Measurements from ENCODE around the gene CEP162.
"Not testable (repeated sequence)": the region's sequence is repeated elsewhere in the genome, so short reads cannot be mapped to it uniquely, and the experiment has no call there.

The CEP162 gene

DNA sequence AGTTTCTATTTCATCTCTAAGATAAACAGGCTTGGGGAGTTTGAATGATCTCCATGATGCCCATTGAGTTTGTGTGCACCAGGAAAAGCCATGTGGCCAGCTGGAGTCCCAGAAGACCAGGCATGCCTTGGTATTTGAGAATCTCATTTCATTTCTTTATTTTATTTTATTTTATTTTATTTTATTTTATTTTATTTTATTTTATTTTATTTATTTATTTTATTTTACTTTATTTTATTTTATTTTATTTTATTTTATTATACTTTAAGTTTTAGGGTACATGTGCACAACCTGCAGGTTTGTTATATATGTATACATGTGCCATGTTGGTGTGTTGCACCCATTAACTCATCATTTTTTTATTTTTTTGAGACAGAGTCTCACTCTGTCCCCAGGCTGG, 142.7 kb downstream of the CEP162 start:
- not testable (repeated sequence) for DNase-seq

DNA sequence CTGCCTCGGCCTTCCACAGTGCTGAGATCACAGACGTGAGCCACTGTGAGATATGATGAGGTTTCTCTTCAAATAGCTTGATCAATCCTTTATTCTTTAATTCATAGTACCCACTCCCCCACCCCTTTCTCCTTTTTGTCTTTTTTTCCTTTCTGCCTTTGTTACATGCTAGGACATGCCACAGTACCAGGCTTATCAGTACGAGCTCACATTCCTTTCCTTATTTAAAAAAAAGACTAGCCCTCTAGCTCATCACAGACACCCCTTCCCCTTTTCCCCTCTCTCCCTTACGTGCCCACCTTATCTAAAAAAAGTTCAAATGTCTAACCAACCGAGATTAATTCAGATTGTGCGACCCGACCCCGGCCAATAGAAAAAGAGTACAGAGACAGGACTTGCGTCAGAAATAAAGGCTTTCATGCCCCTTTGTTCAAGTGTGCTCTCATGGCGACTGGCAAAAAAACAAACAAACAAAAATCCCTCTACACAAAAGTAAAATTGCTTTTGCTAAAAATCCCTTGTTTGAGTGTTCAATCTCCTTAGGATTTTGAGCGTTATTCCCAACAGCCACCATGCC, 144.7 kb downstream of the CEP162 start:
- DNase-seq: peak; percentile 16

- no peak for DNase-seq
Observed at GRCh38 chr6:84081222-84081621, 146.2 kb downstream of the CEP162 start.

DNA sequence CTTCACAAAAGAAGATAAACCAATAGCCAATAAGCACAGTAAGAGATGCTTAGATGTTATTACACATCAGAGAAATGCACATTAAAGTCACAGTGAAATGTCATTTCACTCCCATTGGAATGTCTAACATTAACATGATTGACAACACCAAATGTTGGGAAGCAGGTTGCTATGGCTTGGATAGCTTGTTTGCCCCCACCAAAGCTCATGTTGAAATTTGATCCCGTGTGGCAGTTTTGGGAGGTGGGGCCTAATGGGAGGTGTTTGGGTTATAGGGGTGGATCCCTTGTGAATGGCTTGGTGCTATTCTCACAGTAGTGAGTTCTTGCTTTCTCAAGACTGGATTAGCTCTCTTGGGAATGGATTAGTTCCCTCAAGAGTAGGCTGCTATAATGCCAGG, 149.1 kb downstream of the CEP162 start:
- no peak for DNase-seq

- no peak for DNase-seq
Observed at GRCh38 chr6:84077645-84078044, 149.8 kb downstream of the CEP162 start.

DNA sequence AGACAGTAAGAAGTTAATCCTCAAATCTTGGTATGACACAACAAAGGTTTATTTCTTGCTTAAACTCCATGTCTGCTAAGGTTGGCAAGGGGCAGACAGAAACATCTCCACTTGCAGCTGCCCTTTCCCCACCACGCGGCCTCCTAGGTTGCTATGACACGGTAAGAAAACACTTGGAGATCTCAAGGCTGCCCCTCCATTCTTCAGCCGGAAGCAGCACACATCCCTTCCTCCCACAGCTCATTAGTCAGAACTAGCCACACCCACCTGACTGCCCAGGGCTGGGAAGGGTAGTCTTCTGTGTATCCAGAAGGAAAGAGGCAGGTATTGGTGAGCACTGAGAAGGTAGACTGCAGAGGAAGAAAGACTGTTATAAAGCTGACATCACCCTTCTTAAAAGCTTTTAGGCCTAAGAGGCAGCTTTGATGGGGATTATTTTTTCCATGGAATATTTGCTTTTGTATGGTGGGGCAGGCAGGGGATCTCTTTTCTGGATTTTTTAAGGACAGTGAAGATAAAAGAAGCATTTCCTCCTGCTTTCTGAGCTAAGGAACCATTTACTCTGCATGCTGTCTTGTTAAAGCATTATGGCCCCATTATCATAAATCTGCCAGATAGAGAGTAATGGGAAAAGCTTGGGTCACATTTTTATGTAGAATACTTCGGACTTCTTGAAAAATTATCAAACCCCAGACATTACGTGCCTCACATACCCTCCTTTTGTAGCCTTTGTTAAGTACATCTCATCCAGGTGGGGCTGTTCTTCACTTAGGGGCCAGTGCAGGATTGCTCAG, 152.3 kb downstream of the CEP162 start:
- peak; percentile 25 for DNase-seq

All from eye (tissue), 1 donor.